HG03342 (cell line): ENCODE measurements around the gene ACOD1.
A peak's percentile ranks its signal among the peaks of the same experiment; 100 is the strongest.
"Not testable (repeated sequence)": the region's sequence is repeated elsewhere in the genome, so short reads cannot be mapped to it uniquely, and the experiment has no call there.

Source experiments
- ATAC-seq: cut with Tn5 transposase; IDR thresholded peaks from one replicate; pipeline ENCODE4 v1.9.1; 2021; ENCODE audit warnings: mild to moderate bottlenecking, moderate library complexity; ENCODE audit not compliant: unreplicated experiment

Gene ACOD1

GRCh38 chr13:76948149-76948548 is at the start of gene ACOD1:
TSS of gene ACOD1 (plus strand) at chr13:76948511. CDS start at chr13:76948559, 48 bp downstream.
- ATAC-seq: no peak

- not testable (repeated sequence) for ATAC-seq
Observed at GRCh38 chr13:76899066-76899465, 49.2 kb upstream of the ACOD1 start.

GRCh38 chr13:76903544-76904162 is 44.7 kb upstream of the ACOD1 start:
- ATAC-seq: peak; percentile 99

- no peak for ATAC-seq
Observed at GRCh38 chr13:76904507-76904906, 43.8 kb upstream of the ACOD1 start.

GRCh38 chr13:76912476-76912875 is 35.8 kb upstream of the ACOD1 start:
- ATAC-seq: no peak

GRCh38 chr13:76913898-76914297 is 34.4 kb upstream of the ACOD1 start:
- ATAC-seq: no peak

GRCh38 chr13:76917095-76917494 is 31.2 kb upstream of the ACOD1 start:
- ATAC-seq: no peak

GRCh38 chr13:76917755-76918481 is 30.4 kb upstream of the ACOD1 start:
- not testable (repeated sequence) for ATAC-seq

- no peak for ATAC-seq
Observed at GRCh38 chr13:76921516-76921915, 26.8 kb upstream of the ACOD1 start.

- no peak for ATAC-seq
Observed at GRCh38 chr13:76925115-76925514, 23.2 kb upstream of the ACOD1 start.

GRCh38 chr13:76927955-76928354 is 20.4 kb upstream of the ACOD1 start:
- ATAC-seq: no peak

GRCh38 chr13:76928456-76928855 is 19.9 kb upstream of the ACOD1 start:
- ATAC-seq: no peak

- ATAC-seq: no peak
Observed at GRCh38 chr13:76929320-76929719, 19.0 kb upstream of the ACOD1 start.

- ATAC-seq: no peak
Observed at GRCh38 chr13:76929851-76930374, 18.4 kb upstream of the ACOD1 start.

GRCh38 chr13:76932076-76932475 is 16.2 kb upstream of the ACOD1 start:
- no peak for ATAC-seq

- no peak for ATAC-seq
Observed at GRCh38 chr13:76934671-76935070, 13.6 kb upstream of the ACOD1 start.

- no peak for ATAC-seq
Observed at GRCh38 chr13:76936763-76937162, 11.5 kb upstream of the ACOD1 start.

- no peak for ATAC-seq
Observed at GRCh38 chr13:76937281-76937820, 11.0 kb upstream of the ACOD1 start.

- ATAC-seq: no peak
Observed at GRCh38 chr13:76939215-76939614, 9.1 kb upstream of the ACOD1 start.

GRCh38 chr13:76942363-76942762 is 5.9 kb upstream of the ACOD1 start:
- ATAC-seq: no peak

- no peak for ATAC-seq
Observed at GRCh38 chr13:76943646-76944045, 4.7 kb upstream of the ACOD1 start.

- ATAC-seq: no peak
Observed at GRCh38 chr13:76944456-76944855, 3.9 kb upstream of the ACOD1 start.
